Fibroblast of skin of scalp (primary cell): Measurements from ENCODE around the gene MAD2L1. TPM values are rescaled to one million over a fixed set of nuclear protein-coding genes. Genes with fewer than 3 reads are reported as not detected.
"Not testable (repeated sequence)": the region's sequence is repeated elsewhere in the genome, so short reads cannot be mapped to it uniquely, and the experiment has no call there.

ENCODE experiments used
- DNase-seq: peaks from one replicate; pipeline ENCODE4 v3.0.0-alpha.2; 2013
- polyA plus RNA-seq, 2 experiments: library from polyadenylated mRNA; unstranded; fragments of 120-200 nt; gene quantifications; one replicate each; pipeline ENCODE4 v1.2.1, GENCODE V29; 2013; ENCODE audit not compliant: insufficient read length in 2 of 2

Gene MAD2L1
- 32.4 TPM for polyA plus RNA-seq (2013, experiment 1 of 2; ENCODE audit: insufficient read length)
- polyA plus RNA-seq (2013, experiment 2 of 2; ENCODE audit: insufficient read length), result 32.6 TPM

DNA sequence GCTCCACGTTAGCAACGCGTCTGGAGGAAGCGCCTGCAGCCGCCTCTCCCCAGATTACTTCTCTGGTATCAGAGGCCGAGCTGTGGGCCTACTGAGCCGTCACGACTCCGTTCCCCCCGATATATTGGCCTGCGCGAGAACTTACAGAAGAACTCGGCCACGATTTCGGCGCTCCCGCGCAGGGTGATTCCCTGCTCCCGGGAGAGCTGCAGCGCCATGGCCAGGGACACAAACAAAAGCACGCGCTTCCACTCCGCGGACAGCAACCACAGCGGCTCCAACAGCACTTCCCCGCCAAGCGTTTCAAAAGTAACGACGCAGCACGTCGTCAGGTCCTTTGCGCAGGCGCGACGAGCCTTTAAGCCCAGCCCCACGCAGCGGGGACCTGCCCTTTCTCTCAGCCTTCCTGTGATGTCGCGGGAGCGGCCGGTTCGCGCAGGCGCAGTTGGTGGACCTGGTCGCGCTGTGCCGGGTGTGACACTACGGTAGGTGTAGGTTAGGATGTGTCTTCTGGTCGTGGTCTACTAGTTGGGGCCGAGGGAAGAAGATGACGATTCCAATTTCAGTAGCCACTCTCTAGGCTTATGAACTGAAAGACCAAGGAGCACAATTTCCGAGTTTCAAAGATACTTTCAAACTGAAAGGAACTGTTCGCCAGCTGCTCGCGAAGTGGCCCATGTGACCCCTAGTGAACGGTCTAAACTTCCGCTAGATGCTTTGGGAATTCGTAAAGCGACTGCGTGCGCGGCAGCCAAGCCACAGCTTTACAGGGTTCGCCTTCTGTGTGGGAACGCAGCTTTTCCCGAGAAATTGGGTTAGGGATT, at the start of gene MAD2L1:
MAD2L1 (minus strand) TSS at position 332 of the 824 bp plus-strand sequence; CDS start at position 218, 114 bp downstream.
- peak; percentile 99 for DNase-seq

DNA sequence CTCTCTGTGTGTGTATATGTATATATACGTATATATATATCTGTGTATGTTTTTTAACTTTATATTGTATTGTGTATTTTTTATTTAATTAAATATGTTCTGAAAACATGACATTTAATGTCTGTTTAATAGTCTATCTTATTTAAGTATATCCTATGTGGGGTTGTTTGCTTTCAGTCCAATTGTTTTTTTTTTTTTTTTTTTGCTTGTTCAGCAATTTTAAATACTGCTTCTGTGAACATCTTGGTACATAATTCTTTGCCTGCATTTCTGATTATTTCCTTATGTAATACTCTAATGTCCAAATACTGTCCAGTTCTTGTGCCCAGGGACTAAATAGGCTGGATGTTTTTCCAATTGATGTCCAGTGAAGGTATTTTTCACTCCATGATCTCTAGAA, 45.1 kb upstream of the MAD2L1 start:
- no peak for DNase-seq

DNA sequence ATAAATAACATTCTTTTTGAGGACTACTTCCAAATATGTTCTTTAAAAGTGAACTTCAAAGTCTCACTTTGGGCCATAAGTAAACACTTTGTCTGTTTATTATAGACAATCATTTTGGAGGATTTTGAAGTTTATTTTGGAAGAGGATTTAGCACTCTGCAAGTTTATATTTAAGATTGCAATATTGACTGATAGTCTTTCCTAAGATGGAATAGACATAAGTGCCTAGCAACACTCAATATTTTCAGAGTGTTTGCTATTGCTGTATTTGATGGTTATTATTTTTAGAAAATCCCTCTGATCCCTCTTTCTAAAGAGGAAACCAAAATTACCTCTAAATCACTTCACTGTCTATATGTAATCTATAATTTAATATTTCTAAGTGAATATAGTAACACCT, 42.8 kb upstream of the MAD2L1 start:
- no peak for DNase-seq

DNA sequence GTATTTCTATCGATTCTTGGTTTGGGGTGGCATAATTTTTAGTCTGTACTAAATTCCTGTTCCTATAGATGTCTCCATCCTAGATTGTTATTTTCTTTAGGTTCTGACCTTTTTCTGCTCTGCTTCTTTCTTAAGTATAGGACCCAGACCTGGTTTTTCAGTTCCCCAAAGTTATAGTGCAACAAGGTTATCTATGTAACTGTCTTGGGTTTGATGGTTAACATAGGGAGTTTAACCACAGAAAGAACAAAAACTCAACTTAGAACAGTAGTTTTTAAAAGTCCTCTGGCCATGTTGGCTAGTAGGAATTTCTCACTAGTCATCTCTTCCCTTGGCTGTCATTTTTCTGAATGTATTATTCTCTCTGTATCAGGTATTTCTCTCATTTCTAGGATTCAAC, 38.8 kb upstream of the MAD2L1 start:
- no peak for DNase-seq

DNA sequence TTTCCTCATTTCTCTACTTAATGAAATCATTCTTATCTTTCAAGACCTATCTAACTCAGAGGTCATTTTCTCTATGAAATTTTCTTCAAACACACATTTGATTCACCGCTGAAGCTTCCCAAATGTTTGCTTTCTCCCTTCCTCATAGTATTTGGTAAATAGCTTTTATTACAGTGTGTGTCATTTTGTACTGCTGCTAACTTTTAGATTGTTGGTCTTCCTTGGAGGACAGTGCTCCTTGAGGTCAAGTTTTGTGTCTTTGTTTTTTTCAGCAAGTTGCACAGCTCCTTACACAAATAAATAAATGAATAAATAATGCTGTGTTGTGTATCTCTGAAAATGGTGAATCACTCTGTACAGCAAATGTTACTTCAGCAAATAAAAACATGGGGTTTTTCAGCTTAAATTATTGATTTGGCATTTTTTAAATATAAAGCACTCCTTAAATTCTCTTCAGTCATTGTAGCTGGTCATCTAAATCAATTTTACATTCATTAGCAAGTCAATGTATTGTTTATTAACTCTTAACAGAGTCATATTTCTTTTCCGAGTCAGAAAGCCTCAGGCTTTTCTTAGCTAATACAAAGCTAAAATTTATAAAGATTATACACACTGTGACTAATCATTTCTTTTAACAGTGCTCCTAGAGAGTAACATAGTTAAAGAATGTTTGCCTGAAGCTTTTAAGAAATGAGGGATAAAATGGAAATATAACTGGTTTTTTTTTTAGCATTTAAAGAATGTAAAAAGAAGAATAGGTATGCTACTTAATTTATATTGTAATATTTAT, 30.1 kb upstream of the MAD2L1 start:
- peak; percentile 13 for DNase-seq

DNA sequence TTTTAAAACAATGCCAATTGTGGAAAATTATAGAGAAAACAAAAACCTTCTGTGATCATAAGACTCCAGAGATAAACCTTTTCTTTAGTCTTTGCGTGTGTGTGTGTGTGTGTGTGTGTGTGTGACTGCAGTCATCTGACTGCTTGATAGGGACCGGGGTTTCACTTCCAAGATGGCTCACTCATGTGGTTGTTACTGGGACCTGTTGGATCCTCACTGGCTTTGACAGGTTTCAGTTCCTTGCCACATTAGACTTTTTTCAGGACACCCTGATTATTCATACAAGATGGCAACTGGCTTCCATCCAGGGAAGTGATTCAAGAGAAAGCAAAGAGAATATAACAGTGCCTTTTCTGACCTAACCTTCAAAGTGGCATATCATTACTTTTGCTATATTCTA, 21.9 kb upstream of the MAD2L1 start:
- DNase-seq, result no peak

DNA sequence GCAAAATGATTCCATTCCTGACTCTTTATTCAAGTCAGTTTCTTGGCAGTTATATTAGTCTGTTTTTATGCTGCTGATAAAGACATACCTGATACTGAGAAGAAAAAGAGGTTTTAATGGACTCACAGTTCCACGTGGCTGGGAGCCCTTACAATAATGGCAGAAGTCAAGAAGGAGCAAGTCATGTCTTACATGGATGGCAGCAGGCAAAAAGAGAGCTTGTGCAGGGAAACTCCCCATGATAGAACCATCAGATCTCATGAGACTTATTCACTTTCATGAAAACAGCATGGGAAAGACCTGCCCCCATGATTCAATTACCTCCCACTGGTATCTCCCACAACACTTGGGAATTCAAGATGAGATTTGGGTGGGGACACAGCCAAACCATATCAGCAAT, 21.4 kb upstream of the MAD2L1 start:
- DNase-seq, result not testable (repeated sequence)

DNA sequence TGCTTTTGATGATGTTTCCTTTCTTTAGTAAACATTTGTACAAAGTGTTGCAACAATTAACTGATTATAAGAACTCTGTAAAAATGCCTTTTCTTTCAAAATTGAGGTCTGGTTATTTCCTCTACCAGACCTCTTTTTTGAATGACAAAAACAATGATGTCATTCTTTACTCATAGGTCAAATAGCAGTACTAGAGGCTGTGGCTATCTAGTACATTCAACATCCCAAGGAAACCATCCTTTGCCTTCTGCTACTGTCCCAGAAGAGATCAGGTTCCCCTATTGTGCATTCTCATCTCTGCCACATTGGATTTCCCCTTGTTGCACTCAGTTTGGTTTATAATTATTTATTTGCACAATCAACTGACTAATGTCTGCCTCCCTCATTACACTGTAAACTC, 19.1 kb upstream of the MAD2L1 start:
- DNase-seq, result no peak

DNA sequence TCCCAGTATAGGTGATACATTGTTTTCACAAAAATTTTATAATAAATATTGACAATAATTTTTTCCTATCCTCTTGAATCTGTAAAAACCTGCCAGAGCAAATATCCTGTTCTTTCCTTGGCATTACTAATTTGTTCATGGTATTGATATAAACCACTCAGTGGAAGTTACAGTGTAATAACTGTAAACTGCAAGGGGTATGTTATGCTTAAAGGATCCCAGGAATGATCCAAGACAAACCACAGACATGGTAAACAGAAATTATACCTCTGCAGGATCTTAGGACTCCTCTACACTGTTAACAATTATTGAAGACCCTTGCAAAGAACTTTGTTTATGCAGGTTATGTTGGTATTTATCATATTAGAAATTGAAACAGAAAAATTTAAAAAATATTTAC, 17.7 kb upstream of the MAD2L1 start:
- DNase-seq, result no peak

DNA sequence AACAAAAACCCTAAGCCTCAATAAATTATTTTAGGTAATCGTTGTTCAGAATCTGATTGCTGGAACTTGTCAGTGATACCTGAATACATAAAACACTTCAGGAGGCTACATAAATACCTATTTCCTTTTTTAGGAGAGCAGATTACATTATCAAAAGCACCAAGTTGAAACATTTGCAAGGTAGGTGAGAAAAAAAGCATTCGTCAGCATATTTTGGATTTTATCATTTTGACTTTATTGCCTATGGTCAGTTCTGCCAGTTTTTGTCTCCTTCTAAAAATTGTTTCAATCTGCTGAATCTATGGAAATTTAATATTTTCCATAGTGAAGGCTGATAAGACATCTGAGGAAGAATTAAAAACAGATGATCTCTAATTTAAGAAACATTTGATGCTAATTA, 16.5 kb upstream of the MAD2L1 start:
- DNase-seq, result no peak

DNA sequence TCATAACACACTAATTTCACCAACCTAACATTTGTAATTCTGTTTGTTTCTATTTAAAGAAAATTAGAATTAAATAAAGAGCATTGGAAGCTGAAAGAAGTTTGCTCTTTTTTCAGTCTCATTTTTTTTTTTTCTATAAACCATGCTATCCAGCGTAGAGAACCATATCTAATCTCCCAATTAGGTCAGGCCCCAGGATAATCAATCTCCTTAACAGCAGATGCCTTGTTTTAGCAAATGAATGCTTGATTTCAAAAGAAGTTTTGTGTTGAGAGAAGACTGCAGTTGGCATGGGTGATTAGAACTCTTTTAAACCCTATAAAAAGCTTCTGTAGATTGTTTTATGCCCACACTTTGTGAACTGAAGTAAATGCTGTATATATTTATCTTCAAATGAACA, 15.6 kb upstream of the MAD2L1 start:
- no peak for DNase-seq

DNA sequence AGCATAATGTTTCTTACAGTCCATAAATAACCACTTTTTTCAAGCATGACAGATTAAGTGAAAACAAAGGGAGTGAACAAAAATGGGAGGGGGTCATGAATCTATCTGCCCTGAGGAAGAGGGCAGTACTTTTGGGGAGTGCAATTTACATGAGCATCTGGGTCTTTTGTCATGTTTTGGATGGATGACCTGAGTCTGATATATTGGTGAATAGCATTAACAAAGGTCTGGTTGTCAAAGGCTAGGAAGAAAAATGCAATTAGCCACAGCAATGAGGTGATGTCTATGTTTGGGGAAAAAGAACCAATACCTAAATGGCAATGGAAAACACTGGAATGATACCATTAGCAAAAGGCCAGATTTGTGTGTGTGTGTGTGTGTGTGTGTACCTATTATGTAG, 15.1 kb upstream of the MAD2L1 start:
- no peak for DNase-seq

DNA sequence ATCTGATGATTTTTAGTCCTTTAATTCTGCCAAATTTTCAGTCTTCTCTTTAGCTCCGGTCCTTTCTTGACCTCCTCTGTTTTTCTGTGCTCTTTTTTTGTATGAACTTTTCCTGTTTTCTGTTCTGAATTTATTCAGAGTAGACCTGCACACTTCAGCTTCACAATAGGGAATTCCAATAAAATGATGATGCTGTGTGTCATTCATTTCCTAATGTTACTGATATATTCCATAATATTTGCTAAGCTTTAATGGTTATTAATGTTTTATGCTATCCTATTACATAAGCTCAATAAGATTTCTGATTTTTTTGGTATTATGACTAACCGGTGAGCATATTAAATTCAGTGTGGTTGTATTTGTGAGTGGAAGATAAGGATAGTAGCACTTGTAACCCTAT, 13.9 kb upstream of the MAD2L1 start:
- no peak for DNase-seq

DNA sequence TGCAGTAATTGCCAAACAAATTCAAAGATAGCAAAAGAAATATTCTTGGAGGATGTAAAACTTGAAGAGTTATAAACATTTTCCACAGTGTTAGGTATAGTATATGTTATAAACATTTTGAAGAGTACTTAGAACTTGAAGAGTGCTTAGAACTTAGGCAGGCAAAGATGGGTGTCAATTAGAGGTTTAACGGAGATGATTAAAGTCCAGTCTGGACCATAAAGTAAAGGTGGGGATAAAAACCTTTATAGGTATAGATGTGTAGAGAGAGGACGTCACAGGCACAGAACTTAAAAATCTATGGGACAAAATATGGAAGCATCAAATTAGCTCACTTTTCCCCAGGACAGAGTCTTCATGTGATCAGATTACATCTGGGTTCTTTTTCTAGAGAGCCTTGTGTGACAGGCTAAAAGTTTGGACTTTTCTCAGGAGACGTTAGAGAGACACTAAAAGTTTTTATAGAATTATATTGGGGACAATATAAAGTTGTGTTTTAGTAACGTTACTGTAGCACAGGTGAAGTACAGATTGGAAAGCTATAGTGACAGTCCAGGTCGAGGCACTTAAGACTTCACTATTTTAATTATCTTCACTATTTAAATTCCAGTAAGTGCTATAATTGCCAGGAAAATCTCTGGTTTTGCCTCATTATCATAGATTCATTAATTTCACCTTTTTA, 13.3 kb upstream of the MAD2L1 start:
- no peak for DNase-seq

DNA sequence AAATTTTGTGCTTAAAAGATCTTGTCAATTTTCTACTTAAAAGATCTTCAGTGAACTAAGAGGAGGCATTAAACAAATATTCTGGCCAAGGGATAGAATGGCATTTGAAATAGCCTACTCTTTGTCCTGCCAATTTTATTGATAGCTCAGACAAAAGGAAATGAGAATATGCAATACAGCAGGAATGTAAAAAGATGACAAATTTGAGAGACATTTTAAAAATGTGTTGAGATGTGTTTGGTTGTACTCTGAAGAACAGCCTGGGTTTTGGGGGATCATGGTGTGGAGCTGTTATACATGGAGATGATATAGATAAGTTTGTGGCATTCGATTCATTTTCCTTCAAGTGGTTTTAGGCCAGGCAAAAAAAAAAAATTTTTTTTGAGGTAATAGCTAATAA, 11.6 kb upstream of the MAD2L1 start:
- peak; percentile 57 for DNase-seq

DNA sequence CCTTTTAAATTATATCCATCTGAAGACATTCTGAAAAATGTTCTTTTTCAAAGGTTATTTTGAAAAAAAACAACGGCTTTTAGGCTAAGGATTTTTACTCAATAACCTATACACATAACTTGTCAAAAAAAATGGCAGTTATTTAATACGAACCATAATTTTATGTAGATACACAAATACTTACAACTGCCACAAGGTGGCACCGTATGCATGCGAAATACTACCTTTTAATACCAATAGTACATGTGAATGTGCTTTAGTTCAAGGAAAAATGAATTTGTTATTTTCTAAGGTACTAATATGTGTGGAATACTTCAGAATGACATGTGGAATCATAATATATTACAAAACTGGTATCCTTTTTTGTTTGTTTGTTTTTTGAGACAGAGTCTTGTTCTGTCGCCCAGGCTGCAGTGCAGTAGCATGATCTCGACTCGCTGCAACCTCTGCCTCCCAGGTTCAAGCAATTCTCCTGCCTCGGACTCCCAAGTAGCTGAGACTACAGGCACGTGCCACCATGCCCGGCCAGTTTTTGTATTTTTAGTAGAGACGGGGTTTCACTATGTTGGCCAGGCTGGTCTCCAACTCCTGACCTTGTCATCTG, 4.6 kb upstream of the MAD2L1 start:
- DNase-seq, result peak; percentile 79

DNA sequence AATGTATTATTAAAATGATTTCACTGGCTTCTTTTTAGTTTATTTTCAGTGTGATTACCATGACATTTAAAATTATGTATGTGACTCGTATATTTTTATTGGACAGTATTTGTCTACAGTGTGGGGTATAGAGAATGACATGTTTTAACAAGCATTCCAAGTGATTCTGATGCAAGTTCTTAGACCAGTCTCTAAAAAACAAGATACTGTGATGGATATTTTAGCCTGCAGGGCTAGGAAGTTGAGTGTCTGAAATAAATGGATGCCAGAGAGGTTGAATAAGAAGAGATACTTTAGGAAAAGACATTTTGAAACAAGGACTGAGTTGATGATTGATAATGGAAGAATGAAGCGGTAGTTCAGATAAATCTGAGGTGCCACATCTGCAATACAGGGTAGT, 3.5 kb upstream of the MAD2L1 start:
- DNase-seq, result peak; percentile 89

DNA sequence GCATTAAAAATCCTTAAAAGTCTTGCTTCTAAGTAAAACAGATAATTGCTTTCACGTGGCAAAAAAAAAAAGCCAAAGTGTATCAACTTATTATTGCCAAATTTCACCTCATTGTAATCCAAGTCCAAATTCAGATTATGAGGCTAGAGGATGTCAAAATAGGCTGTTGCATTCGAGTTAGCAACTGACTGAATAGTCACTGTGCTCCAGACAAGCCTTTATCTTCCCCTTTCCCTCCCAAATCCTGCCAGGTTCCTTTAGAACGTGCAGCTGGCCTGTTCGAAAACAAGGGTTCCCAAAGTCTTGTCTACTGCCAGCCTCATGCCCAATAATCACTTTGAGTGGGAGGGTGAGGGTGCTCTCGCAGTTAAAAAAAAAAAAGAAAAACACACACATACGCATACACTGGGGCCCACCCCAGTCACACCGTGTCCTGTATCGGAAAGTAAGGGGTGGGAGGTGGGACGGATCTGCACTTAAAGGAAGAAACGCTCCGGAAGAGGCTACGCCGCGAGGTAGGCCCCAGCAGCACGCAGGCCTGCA, 603 bp downstream of the MAD2L1 start:
- no peak for DNase-seq

DNA sequence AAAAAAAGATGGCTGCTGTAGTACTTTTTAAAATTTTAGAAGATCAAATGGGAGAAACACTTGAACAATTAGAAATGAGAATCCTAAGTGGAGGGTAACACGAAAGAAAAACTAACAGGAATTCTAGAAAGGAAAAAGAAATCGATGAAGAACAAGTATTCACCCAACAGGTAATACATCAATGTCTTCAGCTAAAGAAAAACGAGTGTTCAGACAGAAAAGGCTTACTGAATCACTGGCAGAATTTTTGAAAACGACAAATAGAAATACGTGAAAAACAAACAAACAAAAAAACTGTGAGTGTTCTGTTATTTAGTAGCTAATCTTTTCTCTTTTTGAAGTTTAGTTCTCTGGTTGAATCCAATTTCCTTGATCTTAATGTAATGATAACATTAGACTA, 1.8 kb downstream of the MAD2L1 start:
- no peak for DNase-seq

DNA sequence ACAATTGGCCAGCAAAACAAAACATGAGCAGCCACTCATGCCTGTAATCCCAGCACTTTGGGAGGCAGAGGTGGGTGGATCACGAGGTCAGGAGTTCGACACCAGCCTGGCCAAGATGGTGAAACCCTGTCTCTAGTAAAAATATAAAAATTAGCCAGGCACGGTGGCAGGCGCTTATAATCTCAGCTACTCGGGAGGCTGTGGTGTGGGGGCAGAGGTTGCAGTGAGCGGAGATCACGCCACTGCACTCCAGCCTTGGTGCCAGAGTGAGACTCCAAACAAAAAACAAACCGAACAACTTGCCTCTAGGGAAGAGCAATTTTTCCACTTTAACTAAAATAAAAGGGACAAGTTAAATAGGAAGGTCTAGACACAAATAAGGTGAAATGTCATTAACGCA, 2.9 kb downstream of the MAD2L1 start:
- not testable (repeated sequence) for DNase-seq

DNA sequence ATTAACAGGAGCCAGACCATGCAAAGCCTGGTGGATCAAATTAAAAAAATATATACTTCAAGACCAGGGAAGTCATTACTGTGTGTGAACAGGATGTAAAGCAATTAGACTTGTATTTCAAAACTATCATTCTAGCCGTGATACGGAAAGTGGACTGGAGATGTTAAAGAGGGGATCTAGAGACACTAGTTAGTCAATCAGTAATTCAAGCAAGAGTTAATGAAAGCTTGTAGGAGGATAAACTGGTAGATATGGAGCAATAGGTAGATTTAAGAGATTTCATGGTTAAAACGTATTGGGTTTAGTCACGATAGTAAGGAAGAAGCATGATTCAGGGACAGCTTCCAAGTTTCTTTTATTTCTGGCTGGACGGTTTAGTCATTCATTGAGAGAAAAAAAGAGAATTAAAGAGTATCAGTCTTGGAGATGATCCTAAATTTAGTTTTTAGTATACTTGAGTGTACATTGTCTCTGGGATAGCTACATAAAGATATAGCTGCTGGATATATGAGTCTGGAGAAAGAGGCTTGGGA, 3.9 kb downstream of the MAD2L1 start:
- no peak for DNase-seq

DNA sequence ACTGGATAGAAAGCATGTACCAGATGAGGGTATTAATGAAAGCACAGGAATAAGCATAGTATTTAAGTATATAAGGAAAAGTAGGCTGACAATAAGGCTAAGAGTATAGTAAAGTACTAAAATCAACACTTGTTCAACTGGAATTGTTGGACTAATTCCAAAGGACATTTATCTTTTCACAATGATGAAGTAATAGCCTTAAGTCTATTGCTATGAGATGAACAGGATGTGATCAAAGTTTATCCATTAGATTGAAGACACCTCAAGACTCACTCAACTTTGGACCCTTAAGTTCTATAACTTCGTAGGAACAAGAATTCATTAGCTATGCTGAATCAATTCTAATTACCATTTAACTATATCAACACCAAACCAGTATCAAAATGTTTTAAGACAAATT, 7.6 kb downstream of the MAD2L1 start:
- DNase-seq, result no peak
